Measurements from ENCODE around the gene APOE. TPM values are rescaled to one million over a fixed set of nuclear protein-coding genes. Genes with fewer than 3 reads are reported as not detected.

The APOE gene
- total RNA-seq, 2 donors from 2014 or later, result 36.3 to 78.9 TPM

DNA sequence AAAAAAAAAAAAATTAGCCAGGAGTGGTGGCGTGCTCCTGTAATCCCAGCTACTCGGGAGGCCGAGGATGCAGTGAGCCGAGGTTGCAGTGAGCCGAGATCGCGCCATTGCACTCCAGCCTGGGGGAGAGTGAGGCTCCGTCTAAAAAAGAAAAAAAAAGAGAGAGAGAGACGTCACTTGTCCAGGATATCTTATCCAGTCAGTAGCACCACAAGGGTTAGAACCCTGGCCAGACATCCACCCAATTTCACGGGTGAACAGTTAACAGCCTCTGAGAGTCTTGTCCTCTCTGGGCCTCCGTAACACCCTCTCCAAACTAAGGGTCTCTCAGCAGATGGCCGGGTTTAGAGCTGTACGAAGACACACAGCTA lies 48.7 kb downstream of the APOE start:
- H3K4me1 ChIP-seq, result peaks cover 20% of the 10 kb centered on the region
- TF ChIP-seq, protein P1, sequence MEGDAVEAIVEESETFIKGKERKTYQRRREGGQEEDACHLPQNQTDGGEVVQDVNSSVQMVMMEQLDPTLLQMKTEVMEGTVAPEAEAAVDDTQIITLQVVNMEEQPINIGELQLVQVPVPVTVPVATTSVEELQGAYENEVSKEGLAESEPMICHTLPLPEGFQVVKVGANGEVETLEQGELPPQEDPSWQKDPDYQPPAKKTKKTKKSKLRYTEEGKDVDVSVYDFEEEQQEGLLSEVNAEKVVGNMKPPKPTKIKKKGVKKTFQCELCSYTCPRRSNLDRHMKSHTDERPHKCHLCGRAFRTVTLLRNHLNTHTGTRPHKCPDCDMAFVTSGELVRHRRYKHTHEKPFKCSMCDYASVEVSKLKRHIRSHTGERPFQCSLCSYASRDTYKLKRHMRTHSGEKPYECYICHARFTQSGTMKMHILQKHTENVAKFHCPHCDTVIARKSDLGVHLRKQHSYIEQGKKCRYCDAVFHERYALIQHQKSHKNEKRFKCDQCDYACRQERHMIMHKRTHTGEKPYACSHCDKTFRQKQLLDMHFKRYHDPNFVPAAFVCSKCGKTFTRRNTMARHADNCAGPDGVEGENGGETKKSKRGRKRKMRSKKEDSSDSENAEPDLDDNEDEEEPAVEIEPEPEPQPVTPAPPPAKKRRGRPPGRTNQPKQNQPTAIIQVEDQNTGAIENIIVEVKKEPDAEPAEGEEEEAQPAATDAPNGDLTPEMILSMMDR (IDR thresholded peaks at IDR 0.05), result no peak
- DNase-seq, result no peak

DNA sequence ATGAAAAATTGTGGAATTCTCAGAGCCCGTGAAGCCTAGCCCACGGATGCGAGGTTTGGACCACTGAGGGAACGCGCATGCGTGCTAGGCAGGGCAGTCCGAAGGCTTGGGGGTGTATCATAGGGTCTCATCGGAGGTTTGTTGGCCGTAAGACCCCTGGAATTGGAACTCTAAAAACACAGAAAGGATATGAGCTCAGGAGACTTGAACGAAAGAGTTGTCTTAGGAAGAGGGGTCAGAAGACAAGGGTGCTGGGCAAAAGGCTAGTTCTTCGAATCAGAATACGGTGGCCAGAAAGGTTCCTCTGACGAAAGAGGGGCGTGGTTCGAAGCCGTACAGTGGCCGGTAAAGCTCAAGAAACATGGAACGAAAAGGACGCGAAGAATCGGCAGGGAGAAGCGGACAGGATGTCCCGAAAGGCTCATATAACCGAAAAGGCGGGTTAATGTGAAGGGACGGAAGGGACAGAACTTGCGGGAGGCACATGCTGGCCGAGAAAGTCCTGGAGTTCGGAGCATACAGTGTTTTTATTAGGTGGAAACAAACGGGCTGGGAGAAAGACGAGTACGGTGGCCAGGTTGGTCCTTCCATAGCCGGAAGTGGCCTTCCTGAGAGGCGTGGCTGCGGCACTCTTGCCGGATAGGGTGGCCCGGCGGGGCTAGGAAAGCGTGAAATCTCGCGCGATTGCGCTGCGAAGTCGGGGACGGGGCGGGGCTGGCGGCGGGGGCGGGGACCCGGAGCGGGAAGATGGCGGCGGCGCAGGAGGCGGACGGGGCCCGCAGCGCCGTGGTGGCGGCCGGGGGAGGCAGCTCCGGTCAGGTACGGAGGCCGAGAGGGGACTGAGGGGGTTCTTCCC lies 49.3 kb downstream of the APOE start, which contains the start of gene CLPTM1:
Gene CLPTM1, plus strand, starts transcription at position 732 of the 856 bp plus-strand sequence. Its CDS starts 16 bp downstream, at position 748.
- intact Hi-C loops (cut with DNase I), result no loop called here
- H3K9me3 ChIP-seq, result no peaks in the 10 kb centered on the region

More for the DNA sequence above, 48.7 kb downstream of the APOE start:
- Histone ChIP-seq H3K27me3 (no peaks in the 10 kb centered on the region), H3K9me3 (no peaks in the 10 kb centered on the region), H3K4me3 (peak overlapping the region; percentile 100), H3K36me3 (no peaks in the 10 kb centered on the region), H3K27ac (peak overlapping the region; percentile 95), H3K9ac (ENCODE audit: low read depth in 2 of 2, low read length in 2 of 2) (peak overlapping the region; percentile 60 to 94)
- intact Hi-C loops (cut with DNase I), result no loop called here

DNA sequence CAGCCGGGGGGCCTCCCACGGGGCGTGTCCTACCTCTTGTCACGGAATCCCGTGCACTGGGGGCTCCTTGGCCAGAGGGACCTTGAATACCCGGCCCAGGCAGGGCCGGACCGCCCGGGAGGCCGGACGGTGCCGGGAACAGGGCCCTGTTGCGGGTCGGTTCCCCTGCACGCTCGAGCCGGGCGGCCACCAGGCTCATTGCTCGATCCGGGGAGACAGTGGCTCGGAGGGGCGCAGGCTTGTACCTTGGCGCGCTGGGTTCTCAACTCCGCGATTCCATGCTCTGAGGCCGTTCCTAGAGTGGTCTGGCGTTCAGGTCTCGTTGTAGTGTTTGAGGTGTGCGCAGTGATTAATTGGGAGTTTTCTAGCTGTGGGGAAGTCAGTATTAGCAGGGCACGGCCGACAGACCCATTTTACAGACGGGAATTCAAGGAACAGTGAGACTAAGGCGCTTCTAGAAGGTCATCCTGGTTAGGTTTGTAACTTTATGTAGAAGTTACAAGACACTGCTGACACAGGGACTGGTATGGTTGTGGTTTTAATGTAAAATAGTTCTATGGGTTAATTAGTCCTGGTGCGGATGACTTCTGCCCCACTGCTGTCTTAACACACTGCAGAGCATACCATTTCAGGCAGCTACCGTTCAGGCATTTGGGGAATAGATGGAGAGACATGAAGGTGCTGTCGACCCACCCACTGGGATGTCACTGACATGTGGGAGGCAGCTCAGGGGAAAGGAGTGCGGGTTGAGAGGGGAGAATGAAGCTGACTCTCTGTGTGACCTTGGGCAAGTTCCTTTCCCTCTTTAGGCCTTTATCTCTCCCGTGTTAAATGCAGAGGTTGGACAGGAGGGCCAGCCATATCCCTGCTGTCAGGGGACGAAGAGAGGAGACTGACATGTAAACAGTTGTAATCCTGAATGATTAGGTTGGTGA lies 50.2 kb downstream of the APOE start:
- H3K9ac ChIP-seq (ENCODE audit: low read depth in 2 of 2, low read length in 2 of 2), result peak overlapping the region; percentile 94 to 95
- TF ChIP-seq, protein P1 (IDR thresholded peaks at IDR 0.05), result no peak
- H3K36me3 ChIP-seq, result no peaks in the 10 kb centered on the region
- H3K27me3 ChIP-seq, result no peaks in the 10 kb centered on the region
- intact Hi-C loops (cut with DNase I), result no loop called here
- H3K4me1 ChIP-seq, result peaks cover 20% of the 10 kb centered on the region
- H3K27ac ChIP-seq, result peak overlapping the region; percentile 95
- DNase-seq, result no peak
- H3K9me3 ChIP-seq, result no peaks in the 10 kb centered on the region
- peak overlapping the region; percentile 100 for H3K4me3 ChIP-seq

More for the DNA sequence above, 49.3 kb downstream of the APOE start, which contains the start of gene CLPTM1:
- peak within 1 kb of the TSS; percentile 94 to 95 for H3K9ac ChIP-seq (ENCODE audit: low read depth in 2 of 2, low read length in 2 of 2)
- no peaks in the 10 kb centered on the region for H3K27me3 ChIP-seq
- DNase-seq, result peak; percentile 97
- no peaks in the 10 kb centered on the region for H3K36me3 ChIP-seq
- TF ChIP-seq, protein P1 (IDR thresholded peaks at IDR 0.05), result no peak
- H3K4me3 ChIP-seq, result peak within 1 kb of the TSS; percentile 100
- H3K4me1 ChIP-seq, result peaks cover 20% of the 10 kb centered on the region
- peak within 1 kb of the TSS; percentile 95 for H3K27ac ChIP-seq

DNA sequence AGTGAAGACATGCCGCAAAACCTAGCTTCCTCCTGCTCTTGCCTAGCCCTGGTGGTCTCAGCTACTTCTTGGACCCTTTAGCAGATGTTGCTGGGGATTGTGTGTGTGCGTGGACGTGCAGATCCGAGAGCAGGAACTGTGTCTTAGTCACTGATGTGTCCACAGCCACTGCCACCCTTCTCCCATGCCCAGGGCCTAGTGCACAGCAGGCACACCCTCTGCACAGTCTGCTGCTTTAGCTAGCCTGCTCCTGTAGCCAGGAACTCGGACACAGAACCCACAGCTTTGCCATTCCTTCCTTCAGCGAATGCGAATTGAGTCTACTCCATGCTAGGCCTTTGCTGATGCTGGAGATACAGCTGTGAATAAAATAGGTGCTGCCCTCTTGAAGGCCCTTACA lies 51.9 kb downstream of the APOE start:
- intact Hi-C loops (cut with DNase I), result no loop called here
- H3K4me3 ChIP-seq, result no peak overlapping the region
- no peak overlapping the region for H3K27ac ChIP-seq
- TF ChIP-seq, protein P1 (IDR thresholded peaks at IDR 0.05), result no peak
- no peak for DNase-seq
- H3K27me3 ChIP-seq, result no peaks in the 10 kb centered on the region
- H3K4me1 ChIP-seq, result peaks cover 20% of the 10 kb centered on the region
- no peaks in the 10 kb centered on the region for H3K36me3 ChIP-seq
- no peaks in the 10 kb centered on the region for H3K9me3 ChIP-seq
- no peak overlapping the region for H3K9ac ChIP-seq (ENCODE audit: low read depth in 2 of 2, low read length in 2 of 2)

DNA sequence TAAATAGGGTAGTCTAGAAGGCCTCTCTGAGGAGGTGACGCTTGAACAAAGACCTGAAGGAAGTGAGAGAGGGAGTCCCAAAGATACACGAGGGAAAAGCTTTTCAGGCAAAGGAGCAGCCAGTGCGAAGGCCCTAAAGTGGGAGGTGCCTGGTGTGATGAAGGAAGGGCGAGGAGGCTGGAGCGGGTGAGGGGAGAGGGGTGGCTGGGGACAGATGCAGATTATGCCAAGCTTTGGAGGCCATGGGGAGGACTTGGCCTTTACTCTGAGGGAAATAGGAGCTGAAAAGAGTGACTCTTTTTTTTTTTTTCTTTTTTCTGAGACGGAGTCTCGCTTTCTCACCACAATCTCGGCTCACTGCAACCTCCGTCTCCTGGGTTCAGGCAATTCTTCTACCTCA lies 52.5 kb downstream of the APOE start:
- Histone ChIP-seq H3K9me3 (no peaks in the 10 kb centered on the region), H3K36me3 (no peaks in the 10 kb centered on the region), H3K27me3 (no peaks in the 10 kb centered on the region), H3K9ac (ENCODE audit: low read depth in 2 of 2, low read length in 2 of 2) (no peak overlapping the region), H3K4me3 (no peak overlapping the region), H3K4me1 (peaks cover 20% of the 10 kb centered on the region), H3K27ac (no peak overlapping the region)
- no peak for DNase-seq
- intact Hi-C loops (cut with DNase I), result no loop called here
- TF ChIP-seq, protein P1 (IDR thresholded peaks at IDR 0.05), result no peak

Data from colonic mucosa (tissue), 4 donors.